GM21825 (cell line): ENCODE measurements around the gene MED25.

Source experiments
- ATAC-seq: cut with Tn5 transposase; IDR thresholded peaks from one replicate; pipeline ENCODE4 v1.9.1; 2021; ENCODE audit warnings: mild to moderate bottlenecking, moderate library complexity; ENCODE audit not compliant: unreplicated experiment

MED25 gene

GRCh38 chr19:49817964-49818648 is at the start of gene MED25:
TSS of gene MED25 (plus strand) at chr19:49818289. CDS start at chr19:49818342, 53 bp downstream.
- peak; percentile 74 for ATAC-seq

GRCh38 chr19:49770529-49770928 is 47.6 kb upstream of the MED25 start:
- ATAC-seq, result no peak

- ATAC-seq, result no peak
These were observed 46.4 kb upstream of the MED25 start for GRCh38 chr19:49771674-49772139.

- no peak for ATAC-seq
These were observed 45.1 kb upstream of the MED25 start for GRCh38 chr19:49772850-49773432.

GRCh38 chr19:49773663-49774350 is 44.3 kb upstream of the MED25 start:
- no peak for ATAC-seq

- no peak for ATAC-seq
These were observed 43.1 kb upstream of the MED25 start for GRCh38 chr19:49774969-49775368.

- ATAC-seq, result no peak
These were observed 42.2 kb upstream of the MED25 start for GRCh38 chr19:49775742-49776370.

GRCh38 chr19:49776371-49776764 is 41.7 kb upstream of the MED25 start:
- ATAC-seq, result no peak

GRCh38 chr19:49779731-49780555 is 38.1 kb upstream of the MED25 start:
- ATAC-seq, result no peak

GRCh38 chr19:49780861-49781260 is 37.2 kb upstream of the MED25 start:
- no peak for ATAC-seq

- no peak for ATAC-seq
These were observed 36.7 kb upstream of the MED25 start for GRCh38 chr19:49781394-49781793.

GRCh38 chr19:49782515-49782914 is 35.6 kb upstream of the MED25 start:
- ATAC-seq, result no peak

GRCh38 chr19:49786376-49786820 is 31.7 kb upstream of the MED25 start:
- ATAC-seq, result no peak

- ATAC-seq, result no peak
These were observed 30.3 kb upstream of the MED25 start for GRCh38 chr19:49787746-49788145.

- no peak for ATAC-seq
These were observed 29.2 kb upstream of the MED25 start for GRCh38 chr19:49788857-49789256.

- ATAC-seq, result no peak
These were observed 27.2 kb upstream of the MED25 start for GRCh38 chr19:49790866-49791265.

- ATAC-seq, result no peak
These were observed 26.2 kb upstream of the MED25 start for GRCh38 chr19:49791776-49792445.

GRCh38 chr19:49792829-49793560 is 25.1 kb upstream of the MED25 start:
- ATAC-seq, result no peak

GRCh38 chr19:49793561-49793840 is 24.6 kb upstream of the MED25 start:
- ATAC-seq, result no peak

GRCh38 chr19:49795615-49796014 is 22.5 kb upstream of the MED25 start:
- ATAC-seq, result no peak
